Endometrial microvascular endothelial cells (primary cell): ENCODE results near the gene TBC1D17. TPM values are rescaled to one million over a fixed set of nuclear protein-coding genes. Genes with fewer than 3 reads are reported as not detected.

Experiments used
- in situ Hi-C: cut with HindIII; loops from 2 replicates; pipeline ENCODE4 v1.10.0; 2017; ENCODE audit warnings: low sequenced_read_pairs, low pct_unique_long_range_greater_than_20kb; ENCODE audit errors: inconsistent ontology term
- total RNA-seq: library from RNA; depleted of rRNA; stranded (reverse); fragments of >200 nt; gene quantifications from one replicate; pipeline ENCODE4 v1.2.3, GENCODE V29; 2015; ENCODE audit errors: inconsistent ontology term

TBC1D17 gene
- total RNA-seq, 1 donor from 2014 or later: 12.6 TPM

- in situ Hi-C loops: no loop called here
Measured at GRCh38 chr19:49872245-49873128, 5.0 kb upstream of the TBC1D17 start.

GRCh38 chr19:49873129-49873521, 4.4 kb upstream of the TBC1D17 start:
- in situ Hi-C loops: no loop called here

GRCh38 chr19:49873834-49874233, 3.7 kb upstream of the TBC1D17 start:
- in situ Hi-C loops: no loop called here

GRCh38 chr19:49874503-49875157, 2.9 kb upstream of the TBC1D17 start:
- in situ Hi-C loops: no loop called here

- in situ Hi-C loops: no loop called here
Measured at GRCh38 chr19:49875177-49875576, 2.3 kb upstream of the TBC1D17 start.

- in situ Hi-C loops: no loop called here
Measured at GRCh38 chr19:49875857-49876421, 1.6 kb upstream of the TBC1D17 start.

- in situ Hi-C loops: no loop called here
Measured at GRCh38 chr19:49876422-49877019, 981 bp upstream of the TBC1D17 start.

- in situ Hi-C loops: no loop called here
Measured at GRCh38 chr19:49877879-49878743, 609 bp downstream of the TBC1D17 start.

GRCh38 chr19:49878744-49879070, 1.2 kb downstream of the TBC1D17 start:
- in situ Hi-C loops: no loop called here

GRCh38 chr19:49879243-49879963, 1.9 kb downstream of the TBC1D17 start:
- in situ Hi-C loops: no loop called here

- in situ Hi-C loops: no loop called here
Measured at GRCh38 chr19:49880162-49880869, 2.8 kb downstream of the TBC1D17 start.

GRCh38 chr19:49881186-49881585, 3.7 kb downstream of the TBC1D17 start:
- in situ Hi-C loops: no loop called here

- in situ Hi-C loops: no loop called here
Measured at GRCh38 chr19:49881672-49882394, 4.3 kb downstream of the TBC1D17 start.

- in situ Hi-C loops: no loop called here
Measured at GRCh38 chr19:49882643-49883042, 5.1 kb downstream of the TBC1D17 start.

GRCh38 chr19:49883094-49883493, 5.6 kb downstream of the TBC1D17 start:
- in situ Hi-C loops: no loop called here

- in situ Hi-C loops: no loop called here
Measured at GRCh38 chr19:49884109-49884508, 6.6 kb downstream of the TBC1D17 start.

GRCh38 chr19:49884760-49885159, 7.3 kb downstream of the TBC1D17 start:
- in situ Hi-C loops: no loop called here
